K562 (cell line): ENCODE measurements around the gene CCDC106. TPM values are rescaled to one million over a fixed set of nuclear protein-coding genes. Genes with fewer than 3 reads are reported as not detected.

Experiments
- ATAC-seq: fragments of 200-7000 bp; cut with Tn5 transposase; 3 replicates; pipeline ENCODE4 v1.9.1; 2020; ENCODE audit warnings: moderate library complexity
- BruUV-seq: library from RNA; stranded (reverse); fragments of 400-500 nt; replicated peaks from 2 replicates; lab custom pipeline; 2021; lab: Mats Ljungman, UMichigan
- CTCF ChIA-PET: fragments of 300-600 bp; formaldehyde crosslinking; extraction: SDS; loops from one replicate; lab custom pipeline; 2021; ENCODE audit warnings: low intra/inter-chr PET ratio; lab: Yijun Ruan, JAX
- POLR2A ChIA-PET: fragments of 300-600, 350-650 bp; sonication (Branson Sonifier 250); formaldehyde crosslinking; extraction: SDS; loops from one replicate; lab custom pipeline; 2021; ENCODE audit warnings: antibody characterized with exemption, inconsistent platforms; lab: Yijun Ruan, JAX
- DNase-seq, 4 experiments: peaks; one replicate each; pipeline versions ENCODE4 v3.0.0 to v3.0.0-alpha.2; 2011 to 2018; ENCODE audit warnings: low spot score in 3 of 4, mixed read lengths in 3 of 4; ENCODE audit errors: extremely low read depth in 1 of 4
- FAIRE-seq: peaks from 2 replicates; lab custom pipeline; 2011; peaks lifted over from hg19 to GRCh38; lab: Jason Lieb, UNC
- H2AFZ ChIP-seq: 2 replicates; pipeline ENCODE4 v1.6.0; 2011; ENCODE audit warnings: low read depth, low read length, control low read depth, inconsistent platforms
- H3K27ac ChIP-seq: fragments of 200-600 bp; 3 replicates; pipeline ENCODE4 v1.8.0; 2011; ENCODE audit warnings: low read depth, mild to moderate bottlenecking, control low read depth, inconsistent platforms, low read length, moderate library complexity, mixed read lengths; ENCODE audit errors: extremely low read depth
- H3K27me3 ChIP-seq, 2 experiments: fragments of 300-600 bp in 1 of 2; 2 replicates in 1 of 2; 3 replicates in 1 of 2; pipeline versions ENCODE4 v1.6.0 to v1.8.0; 2011; ENCODE audit warnings: inconsistent platforms in 2 of 2, low read length in 2 of 2, mild to moderate bottlenecking in 1 of 2, mixed read lengths in 1 of 2, moderate library complexity in 1 of 2; ENCODE audit not compliant: control insufficient read depth in 2 of 2, insufficient read depth in 2 of 2
- H3K36me3 ChIP-seq: fragments of 300-600 bp; 3 replicates; pipeline ENCODE4 v1.8.0; 2011; ENCODE audit warnings: mild to moderate bottlenecking, low read length, inconsistent platforms; ENCODE audit not compliant: control insufficient read depth, insufficient read depth
- H3K4me1 ChIP-seq, 2 experiments: fragments of 200-600 bp in 1 of 2; replicated peaks in 1 of 2; 2 replicates in 1 of 2; 3 replicates in 1 of 2; pipeline versions ENCODE4 v1.5.1 to v1.8.0; 2011; ENCODE audit warnings: inconsistent platforms in 2 of 2, low read length in 2 of 2, mild to moderate bottlenecking in 1 of 2, mixed read lengths in 1 of 2, moderate library complexity in 1 of 2; ENCODE audit not compliant: control insufficient read depth in 2 of 2, insufficient read depth in 2 of 2
- H3K4me2 ChIP-seq: 2 replicates; pipeline ENCODE4 v1.6.1; 2011; ENCODE audit warnings: low read length, control low read depth, inconsistent platforms, mixed read lengths; ENCODE audit not compliant: insufficient read depth
- H3K4me3 ChIP-seq: fragments of 200-600 bp; sonication (generic), shearing (Covaris generic); 2 replicates; pipeline ENCODE4 v1.5.1; 2016; ENCODE audit warnings: control low read depth, inconsistent platforms
- H3K79me2 ChIP-seq: fragments of 200-600 bp; 3 replicates; pipeline ENCODE4 v1.8.0; 2011; ENCODE audit warnings: low read length, inconsistent platforms; ENCODE audit not compliant: control insufficient read depth, insufficient read depth
- H3K9ac ChIP-seq, 2 experiments: 2 replicates each; pipeline versions ENCODE4 v1.6.0 to v1.6.1; 2011; ENCODE audit warnings: low read depth in 2 of 2, low read length in 2 of 2, control low read depth in 1 of 2, inconsistent platforms in 1 of 2, mild to moderate bottlenecking in 1 of 2, mixed read lengths in 1 of 2; ENCODE audit not compliant: insufficient read depth in 1 of 2
- H3K9me1 ChIP-seq: one replicate; pipeline ENCODE4 v1.6.0; 2011; ENCODE audit warnings: inconsistent platforms, mild to moderate bottlenecking, low read length, moderate library complexity; ENCODE audit not compliant: control insufficient read depth, insufficient read depth
- H3K9me3 ChIP-seq: replicated peaks from 2 replicates; pipeline ENCODE4 v1.5.1; 2011; ENCODE audit warnings: low read depth, low read length, inconsistent platforms; ENCODE audit not compliant: control insufficient read depth, insufficient read depth
- H4K20me1 ChIP-seq: replicated peaks from 2 replicates; pipeline ENCODE4 v1.6.1; 2011; ENCODE audit warnings: low read length, inconsistent platforms, mixed read lengths; ENCODE audit not compliant: control insufficient read depth, insufficient read depth
- GABPA ChIP-seq: fragments of 200-800 bp; sonication (Bioruptor generic); conservative IDR thresholded peaks from 2 replicates; pipeline ENCODE4 v1.6.1; 2016; ENCODE audit warnings: low read depth, missing genetic modification characterization, missing compliant biosample characterization
- HDAC3 ChIP-seq: fragments of 450-650 bp; IDR thresholded peaks from 2 replicates; pipeline ENCODE4 v1.6.1; 2018; ENCODE audit warnings: borderline replicate concordance, mild to moderate bottlenecking, moderate library complexity; ENCODE audit not compliant: partially characterized antibody
- KAT2B ChIP-seq: IDR thresholded peaks from one replicate; pipeline ENCODE4 v1.6.1; 2012; ENCODE audit warnings: low read depth, mild to moderate bottlenecking, control low read depth, inconsistent platforms, low read length, moderate library complexity
- KAT7 ChIP-seq: sonication (generic); formaldehyde crosslinking; IDR thresholded peaks from 2 replicates; pipeline ENCODE4 v1.8.0; 2022; ENCODE audit warnings: missing genetic modification reagents, mild to moderate bottlenecking, borderline replicate concordance
- KDM4B ChIP-seq, 2 experiments: fragments of 450-650 bp in 1 of 2; sonication (generic) in 1 of 2; IDR thresholded peaks; 2 replicates each; pipeline ENCODE4 v1.6.1; 2016 to 2017; ENCODE audit warnings: borderline replicate concordance in 2 of 2, antibody characterized with exemption in 1 of 2, low read depth in 1 of 2, mild to moderate bottlenecking in 1 of 2
- NR3C1 ChIP-seq: sonication (generic); formaldehyde crosslinking; IDR thresholded peaks from 2 replicates; pipeline ENCODE4 v1.8.1; 2022; ENCODE audit warnings: missing genetic modification reagents
- RERE ChIP-seq: sonication (generic); formaldehyde crosslinking; IDR thresholded peaks from 2 replicates; pipeline ENCODE4 v1.8.0; 2023; ENCODE audit warnings: missing genetic modification reagents, mild to moderate bottlenecking, borderline replicate concordance
- SP1 ChIP-seq: sonication (generic); formaldehyde crosslinking; IDR thresholded peaks from 2 replicates; pipeline ENCODE4 v1.8.1; 2022; ENCODE audit warnings: mild to moderate bottlenecking, missing genetic modification reagents
- ZC3H4 ChIP-seq: sonication (generic); formaldehyde crosslinking; IDR thresholded peaks from 2 replicates; pipeline ENCODE4 v1.9.0; 2021; ENCODE audit warnings: missing genetic modification reagents, borderline replicate concordance
- ZFX ChIP-seq: sonication (generic); formaldehyde crosslinking; IDR thresholded peaks from 2 replicates; pipeline ENCODE4 v1.8.0; 2022; ENCODE audit warnings: mild to moderate bottlenecking, missing genetic modification reagents, moderate library complexity
- WGBS: fragments of 100-300 bp; shearing (Covaris generic); methylation state at CpG from one replicate; pipeline ENCODE4 v1.1.6; 2016; ENCODE audit warnings: low coverage, mixed read lengths; ENCODE audit not compliant: insufficient coverage; ENCODE audit errors: missing lambda C conversion rate; 5-methylcytosine and 5-hydroxymethylcytosine counted together
- in situ Hi-C: fragments of 300-500 bp; cut with MboI; formaldehyde crosslinking; loops from 4 replicates; pipeline ENCODE4 v1.15.0; 2018; ENCODE audit warnings: inconsistent platforms, mixed read lengths
- intact Hi-C: fragments of 100-400 bp; cut with micrococcal nuclease; formaldehyde crosslinking; loops from 2 replicates; pipeline ENCODE4 v1.14.2; 2022
- polyA plus RNA-seq, 8 experiments: library from polyadenylated mRNA; depleted of rRNA in 4 of 8; stranded (reverse) in 5 of 8; unstranded in 3 of 8; fragments of >200 nt; fragmentation: Nextera tagmentation in 2 of 8; fragmentation: Illumina TruSeq in 1 of 8; extraction: Ambion mirVana in 2 of 8; extraction: Trizol in 1 of 8; gene quantifications; 2 replicates each; pipeline versions ENCODE4 v1.2.1 to v1.2.3, GENCODE V29; 2011 to 2014; ENCODE audit warnings: inconsistent platforms in 1 of 8, missing spikeins in 1 of 8
- total RNA-seq, 7 experiments: library from RNA; depleted of rRNA in 6 of 7; stranded (reverse); fragments of >200 nt in 6 of 7; fragmentation: Illumina TruSeq in 2 of 7; extraction: Trizol in 2 of 7; gene quantifications; 2 replicates each; pipeline versions ENCODE4 v1.2.1 to v1.2.3, GENCODE V29; 2011 to 2021; ENCODE audit warnings: low replicate concordance in 1 of 7
- TF ChIP-seq, protein P1 (sequence below): fragments of 200-800 bp; sonication (Bioruptor generic); IDR thresholded peaks from 2 replicates; pipeline ENCODE4 v1.6.1; 2017; ENCODE audit warnings: missing genetic modification characterization, missing compliant biosample characterization
- TF ChIP-seq, protein P2 (sequence below): fragments of 450-650 bp; IDR thresholded peaks from one replicate; pipeline ENCODE4 v1.6.1; 2018; ENCODE audit warnings: mild to moderate bottlenecking, moderate library complexity; ENCODE audit not compliant: partially characterized antibody

The CCDC106 gene
- total and polyA plus RNA-seq, 9 of the 15 experiments (the other 6 are each of a cell fraction or from before 2014, with no cell fraction given): 0.10 to 27.5 (median 15.0) TPM; not detected in 1

- H3K4me1 ChIP-seq: peaks cover 24 to 37% of the 10 kb centered on the region in 2 experiments
- peaks cover 11% of the 10 kb centered on the region; the same call in 2 of the 3 replicates for H3K36me3 ChIP-seq
- BruUV-seq: TSS peak; percentile 69
- 0 out of 2 replicates have a peak, but pooled peaks cover 2% of the 10 kb centered on the region for H3K9me3 ChIP-seq
- H3K4me3 ChIP-seq: peak overlapping the region; percentile 88
- WGBS: 0% methylated on average over 9 of the region's 9 CpGs
- ChIA-PET CTCF (interaction anchor here (1.0 kb wide), 1 partner anchor 12 kb away, joined by 4 read pairs; the partner anchor contains the start of gene CCDC106), POLR2A (interaction anchor here (0.8 to 1.8 kb wide), 5 partner anchors 9 to 131 kb away, joined by 3 to 18 read pairs (median 3); partner anchors contain the start of gene ZNF784)
- peaks cover 49% of the 10 kb centered on the region for H3K79me2 ChIP-seq
- FAIRE-seq: no peak
- no peaks in the 10 kb centered on the region for H4K20me1 ChIP-seq
- no peaks in the 10 kb centered on the region for H3K27me3 ChIP-seq
- H3K9me1 ChIP-seq: no peaks in the 10 kb centered on the region
- peak overlapping the region; percentile 98 for H3K4me2 ChIP-seq
- in situ Hi-C loops: loop anchor here (5.0 to 25.0 kb wide), 4 partner anchors 177 to 761 kb away; partner anchors contain the start of genes FCAR, TNNT1 and ZSCAN5A
- H3K9ac ChIP-seq: peak overlapping the region; percentile 98
- H2AFZ ChIP-seq: peak overlapping the region; percentile 91
- H3K27ac ChIP-seq: peak overlapping the region; percentile 92
- DNase-seq: no peak
- intact Hi-C loops: loop anchor here (10.0 kb wide), 1 partner anchor 491 kb away; the partner anchor contains the start of gene TNNT1
- ATAC-seq: no peak
- TF ChIP-seq KDM4B (IDR thresholded peaks at IDR 0.05; ENCODE audit: borderline replicate concordance in 2 of 2, low read depth in 1 of 2): no peak
- TF ChIP-seq SP1 (CRISPR knock-in tag): peak; percentile 2; the same call in 1 of the 2 replicates
- TF ChIP-seq HDAC3: no peak
- TF ChIP-seq, protein P1, sequence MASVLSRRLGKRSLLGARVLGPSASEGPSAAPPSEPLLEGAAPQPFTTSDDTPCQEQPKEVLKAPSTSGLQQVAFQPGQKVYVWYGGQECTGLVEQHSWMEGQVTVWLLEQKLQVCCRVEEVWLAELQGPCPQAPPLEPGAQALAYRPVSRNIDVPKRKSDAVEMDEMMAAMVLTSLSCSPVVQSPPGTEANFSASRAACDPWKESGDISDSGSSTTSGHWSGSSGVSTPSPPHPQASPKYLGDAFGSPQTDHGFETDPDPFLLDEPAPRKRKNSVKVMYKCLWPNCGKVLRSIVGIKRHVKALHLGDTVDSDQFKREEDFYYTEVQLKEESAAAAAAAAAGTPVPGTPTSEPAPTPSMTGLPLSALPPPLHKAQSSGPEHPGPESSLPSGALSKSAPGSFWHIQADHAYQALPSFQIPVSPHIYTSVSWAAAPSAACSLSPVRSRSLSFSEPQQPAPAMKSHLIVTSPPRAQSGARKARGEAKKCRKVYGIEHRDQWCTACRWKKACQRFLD (CRISPR knock-in tag): 0 out of 2 replicates have a peak, but pooled peaks have one; percentile 37
- TF ChIP-seq GABPA (tag): no peak
- TF ChIP-seq KAT7 (CRISPR knock-in tag): no peak
- peak; percentile 55; the same call in 1 of the 2 replicates for TF ChIP-seq ZFX (CRISPR knock-in tag)
- TF ChIP-seq ZC3H4 (CRISPR knock-in tag): 0 out of 2 replicates have a peak, but pooled peaks have one; percentile 67
- TF ChIP-seq, protein P2, sequence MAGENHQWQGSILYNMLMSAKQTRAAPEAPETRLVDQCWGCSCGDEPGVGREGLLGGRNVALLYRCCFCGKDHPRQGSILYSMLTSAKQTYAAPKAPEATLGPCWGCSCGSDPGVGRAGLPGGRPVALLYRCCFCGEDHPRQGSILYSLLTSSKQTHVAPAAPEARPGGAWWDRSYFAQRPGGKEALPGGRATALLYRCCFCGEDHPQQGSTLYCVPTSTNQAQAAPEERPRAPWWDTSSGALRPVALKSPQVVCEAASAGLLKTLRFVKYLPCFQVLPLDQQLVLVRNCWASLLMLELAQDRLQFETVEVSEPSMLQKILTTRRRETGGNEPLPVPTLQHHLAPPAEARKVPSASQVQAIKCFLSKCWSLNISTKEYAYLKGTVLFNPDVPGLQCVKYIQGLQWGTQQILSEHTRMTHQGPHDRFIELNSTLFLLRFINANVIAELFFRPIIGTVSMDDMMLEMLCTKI: no peak
- 0 out of 2 replicates have a peak, but pooled peaks have one; percentile 18 for TF ChIP-seq RERE (CRISPR knock-in tag)
- peak; percentile 44; the same call in 1 of the 2 replicates for TF ChIP-seq NR3C1 (CRISPR knock-in tag)
- no peak for TF ChIP-seq KAT2B
Measured at GRCh38 chr19:55635334-55635717, 12.7 kb upstream of the CCDC106 start.
